PFSK-1 (cell line): Measurements from ENCODE around the gene GFY.

Experiments
- FOXP2 ChIP-seq: optimal IDR thresholded peaks from 2 replicates; pipeline ENCODE3; 2011; ENCODE audit warnings: borderline replicate concordance, control low read depth, inconsistent platforms; ENCODE audit not compliant: insufficient read depth; ENCODE audit errors: extremely low read length, extremely low read depth
- POLR2AphosphoS5 ChIP-seq: IDR thresholded peaks from 2 replicates; pipeline ENCODE4 v1.6.1; 2012; ENCODE audit warnings: low read depth, mild to moderate bottlenecking, control low read depth, low read length, moderate library complexity
- SIN3A ChIP-seq: IDR thresholded peaks from 2 replicates; pipeline ENCODE4 v1.6.1; 2012; ENCODE audit warnings: mild to moderate bottlenecking, low read length, moderate library complexity, borderline replicate concordance; ENCODE audit not compliant: insufficient read depth
- TAF1 ChIP-seq: IDR thresholded peaks from 2 replicates; pipeline ENCODE4 v1.6.1; 2012; ENCODE audit warnings: low read length, control low read depth, borderline replicate concordance; ENCODE audit not compliant: insufficient read depth
- TF ChIP-seq, protein P1 (sequence below), 2 experiments: IDR thresholded peaks; 2 replicates each; pipeline versions ENCODE4 v1.6.1 to v1.8.0; 2011 to 2012; ENCODE audit warnings: low read depth in 2 of 2, low read length in 2 of 2, control low read depth in 1 of 2, inconsistent platforms in 1 of 2, mild to moderate bottlenecking in 1 of 2, moderate library complexity in 1 of 2; ENCODE audit not compliant: insufficient read depth in 1 of 2

GRCh38 chr19:49441210-49441959 lies 16.2 kb downstream of the GFY start, which contains the start of gene SLC17A7:
- TF ChIP-seq, protein P1, sequence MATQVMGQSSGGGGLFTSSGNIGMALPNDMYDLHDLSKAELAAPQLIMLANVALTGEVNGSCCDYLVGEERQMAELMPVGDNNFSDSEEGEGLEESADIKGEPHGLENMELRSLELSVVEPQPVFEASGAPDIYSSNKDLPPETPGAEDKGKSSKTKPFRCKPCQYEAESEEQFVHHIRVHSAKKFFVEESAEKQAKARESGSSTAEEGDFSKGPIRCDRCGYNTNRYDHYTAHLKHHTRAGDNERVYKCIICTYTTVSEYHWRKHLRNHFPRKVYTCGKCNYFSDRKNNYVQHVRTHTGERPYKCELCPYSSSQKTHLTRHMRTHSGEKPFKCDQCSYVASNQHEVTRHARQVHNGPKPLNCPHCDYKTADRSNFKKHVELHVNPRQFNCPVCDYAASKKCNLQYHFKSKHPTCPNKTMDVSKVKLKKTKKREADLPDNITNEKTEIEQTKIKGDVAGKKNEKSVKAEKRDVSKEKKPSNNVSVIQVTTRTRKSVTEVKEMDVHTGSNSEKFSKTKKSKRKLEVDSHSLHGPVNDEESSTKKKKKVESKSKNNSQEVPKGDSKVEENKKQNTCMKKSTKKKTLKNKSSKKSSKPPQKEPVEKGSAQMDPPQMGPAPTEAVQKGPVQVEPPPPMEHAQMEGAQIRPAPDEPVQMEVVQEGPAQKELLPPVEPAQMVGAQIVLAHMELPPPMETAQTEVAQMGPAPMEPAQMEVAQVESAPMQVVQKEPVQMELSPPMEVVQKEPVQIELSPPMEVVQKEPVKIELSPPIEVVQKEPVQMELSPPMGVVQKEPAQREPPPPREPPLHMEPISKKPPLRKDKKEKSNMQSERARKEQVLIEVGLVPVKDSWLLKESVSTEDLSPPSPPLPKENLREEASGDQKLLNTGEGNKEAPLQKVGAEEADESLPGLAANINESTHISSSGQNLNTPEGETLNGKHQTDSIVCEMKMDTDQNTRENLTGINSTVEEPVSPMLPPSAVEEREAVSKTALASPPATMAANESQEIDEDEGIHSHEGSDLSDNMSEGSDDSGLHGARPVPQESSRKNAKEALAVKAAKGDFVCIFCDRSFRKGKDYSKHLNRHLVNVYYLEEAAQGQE (IDR thresholded peaks at IDR 0.05; ENCODE audit: insufficient read depth in 1 of 2, low read depth in 2 of 2, low read length in 2 of 2): no peak
- no peak for TF ChIP-seq POLR2AphosphoS5
- TF ChIP-seq SIN3A: no peak
- no peak for TF ChIP-seq TAF1
- TF ChIP-seq FOXP2: no peak
